Esophagus squamous epithelium (tissue), 4 donors: Measurements from ENCODE around the gene COX17.
"Not testable (repeated sequence)": the region's sequence is repeated elsewhere in the genome, so short reads cannot be mapped to it uniquely, and the experiment has no call there.

Source experiments
- POLR2A ChIP-seq, 4 donors: fragments of 450-650 bp; IDR thresholded peaks; one replicate each; pipeline ENCODE4 v1.6.1; 2017; ENCODE audit warnings: antibody characterized with exemption in 4 of 4, mild to moderate bottlenecking in 4 of 4, moderate library complexity in 3 of 4
- TF ChIP-seq, protein P1 (sequence below), 6 experiments: fragments of 450-650 bp in 4 of 6; fragments of 200-600 bp in 2 of 6; sonication (generic) in 2 of 6; IDR thresholded peaks; one replicate each; pipeline ENCODE4 v1.5.1; 2016 to 2019; ENCODE audit warnings: antibody characterized with exemption in 6 of 6, mild to moderate bottlenecking in 4 of 6, moderate library complexity in 4 of 6

DNA sequence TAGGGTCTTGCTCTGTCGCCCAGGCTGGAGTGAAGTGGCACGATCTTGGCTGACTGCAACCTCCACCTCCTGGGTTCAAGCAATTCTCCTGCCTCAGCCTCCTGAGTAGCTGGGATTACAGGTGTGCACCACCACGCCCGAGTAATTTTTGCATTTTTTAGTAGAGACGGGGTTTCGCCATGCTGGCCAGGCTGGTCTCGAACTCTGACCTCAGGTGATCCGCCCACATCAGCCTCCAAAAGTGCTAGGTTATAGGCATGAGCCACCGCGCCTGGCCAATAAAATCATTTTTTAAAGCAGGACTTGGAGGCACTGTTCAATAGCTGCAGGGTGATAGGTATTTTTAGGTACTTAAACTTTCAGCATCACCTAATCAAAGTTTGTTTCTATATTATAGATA, 1.0 kb upstream of the COX17 start:
- TF ChIP-seq POLR2A (IDR thresholded peaks at IDR 0.05): not testable (repeated sequence)
- TF ChIP-seq, protein P1, sequence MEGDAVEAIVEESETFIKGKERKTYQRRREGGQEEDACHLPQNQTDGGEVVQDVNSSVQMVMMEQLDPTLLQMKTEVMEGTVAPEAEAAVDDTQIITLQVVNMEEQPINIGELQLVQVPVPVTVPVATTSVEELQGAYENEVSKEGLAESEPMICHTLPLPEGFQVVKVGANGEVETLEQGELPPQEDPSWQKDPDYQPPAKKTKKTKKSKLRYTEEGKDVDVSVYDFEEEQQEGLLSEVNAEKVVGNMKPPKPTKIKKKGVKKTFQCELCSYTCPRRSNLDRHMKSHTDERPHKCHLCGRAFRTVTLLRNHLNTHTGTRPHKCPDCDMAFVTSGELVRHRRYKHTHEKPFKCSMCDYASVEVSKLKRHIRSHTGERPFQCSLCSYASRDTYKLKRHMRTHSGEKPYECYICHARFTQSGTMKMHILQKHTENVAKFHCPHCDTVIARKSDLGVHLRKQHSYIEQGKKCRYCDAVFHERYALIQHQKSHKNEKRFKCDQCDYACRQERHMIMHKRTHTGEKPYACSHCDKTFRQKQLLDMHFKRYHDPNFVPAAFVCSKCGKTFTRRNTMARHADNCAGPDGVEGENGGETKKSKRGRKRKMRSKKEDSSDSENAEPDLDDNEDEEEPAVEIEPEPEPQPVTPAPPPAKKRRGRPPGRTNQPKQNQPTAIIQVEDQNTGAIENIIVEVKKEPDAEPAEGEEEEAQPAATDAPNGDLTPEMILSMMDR (IDR thresholded peaks at IDR 0.05): not testable (repeated sequence)
